EH (cell line): ENCODE measurements around the gene NEURL2.
"Not testable (repeated sequence)": the region's sequence is repeated elsewhere in the genome, so short reads cannot be mapped to it uniquely, and the experiment has no call there.

ENCODE experiments used
- DNase-seq: peaks from one replicate; pipeline ENCODE4 v3.0.0-alpha.2; 2015; ENCODE audit warnings: low read depth

The NEURL2 gene

GRCh38 chr20:45898285-45898684 lies 7.3 kb upstream of the NEURL2 start:
- DNase-seq = no peak

GRCh38 chr20:45897692-45898091 lies 6.7 kb upstream of the NEURL2 start:
- no peak for DNase-seq

GRCh38 chr20:45897289-45897688 lies 6.3 kb upstream of the NEURL2 start:
- no peak for DNase-seq

GRCh38 chr20:45896641-45897161 lies 5.7 kb upstream of the NEURL2 start:
- DNase-seq = no peak

- DNase-seq = no peak
Measured at GRCh38 chr20:45894797-45895196, 3.8 kb upstream of the NEURL2 start.

- DNase-seq = peak; percentile 11
Measured at GRCh38 chr20:45893831-45894230, 2.8 kb upstream of the NEURL2 start.

- no peak for DNase-seq
Measured at GRCh38 chr20:45892828-45893500, 2.0 kb upstream of the NEURL2 start.

GRCh38 chr20:45892049-45892825 lies 1.2 kb upstream of the NEURL2 start:
- peak; percentile 57 for DNase-seq

GRCh38 chr20:45890077-45890984 lies 677 bp downstream of the NEURL2 start:
- DNase-seq = peak; percentile 74

- no peak for DNase-seq
Measured at GRCh38 chr20:45888681-45889080, 2.3 kb downstream of the NEURL2 start.

GRCh38 chr20:45887346-45887715 lies 3.7 kb downstream of the NEURL2 start, which contains the start of gene SPATA25:
TSS of gene SPATA25 (minus strand) at chr20:45887622. CDS start at chr20:45887590, 32 bp downstream.
- DNase-seq = no peak

- no peak for DNase-seq
Measured at GRCh38 chr20:45886590-45887345, 4.2 kb downstream of the NEURL2 start.

- no peak for DNase-seq
Measured at GRCh38 chr20:45883100-45883469, 7.9 kb downstream of the NEURL2 start.

GRCh38 chr20:45882469-45883099 lies 8.4 kb downstream of the NEURL2 start:
- no peak for DNase-seq

- DNase-seq = peak; percentile 99
Measured at GRCh38 chr20:45880988-45881788, 9.8 kb downstream of the NEURL2 start, which contains the start of gene ZSWIM1. TSS of gene ZSWIM1 (plus strand) at chr20:45881227. CDS start at chr20:45882593, 1,366 bp downstream.

GRCh38 chr20:45878076-45878761 lies 12.8 kb downstream of the NEURL2 start:
- DNase-seq = peak; percentile 28

- no peak for DNase-seq
Measured at GRCh38 chr20:45874576-45874975, 16.4 kb downstream of the NEURL2 start.

- not testable (repeated sequence) for DNase-seq
Measured at GRCh38 chr20:45874104-45874481, 16.9 kb downstream of the NEURL2 start.

- peak; percentile 18 for DNase-seq
Measured at GRCh38 chr20:45873409-45874103, 17.5 kb downstream of the NEURL2 start.
